Neural progenitor cell (in vitro differentiated cells): ENCODE data around the gene TOMM40L. TPM values are rescaled to one million over a fixed set of nuclear protein-coding genes. Genes with fewer than 3 reads are reported as not detected.

Source experiments
- DNase-seq: peaks from one replicate; pipeline ENCODE4 v3.0.0-alpha.2; 2016; ENCODE audit warnings: low spot score
- H2AFZ ChIP-seq: fragments of 200-600 bp; sonication (generic); replicated peaks from 2 replicates; pipeline ENCODE4 v1.6.1; 2016; ENCODE audit warnings: antibody characterized with exemption
- H3F3A ChIP-seq: fragments of 200-600 bp; sonication (generic); 2 replicates; pipeline ENCODE4 v1.6.1; 2016; ENCODE audit warnings: antibody characterized with exemption, low read depth
- H3K27ac ChIP-seq: fragments of 200-600 bp; sonication (generic); 2 replicates; pipeline ENCODE4 v1.5.1; 2016; ENCODE audit warnings: mild to moderate bottlenecking
- H3K27me3 ChIP-seq: fragments of 200-600 bp; sonication (generic); 2 replicates; pipeline ENCODE4 v1.6.1; 2016; ENCODE audit warnings: mild to moderate bottlenecking, moderate library complexity
- H3K36me3 ChIP-seq: fragments of 200-600 bp; sonication (generic); 2 replicates; pipeline ENCODE4 v1.5.1; 2016
- H3K4me1 ChIP-seq: fragments of 200-600 bp; sonication (generic); 2 replicates; pipeline ENCODE4 v1.6.1; 2016; ENCODE audit warnings: mixed run types
- H3K4me2 ChIP-seq: fragments of 200-600 bp; sonication (generic); 2 replicates; pipeline ENCODE4 v1.6.1; 2016
- H3K4me3 ChIP-seq: fragments of 200-600 bp; sonication (generic); 2 replicates; pipeline ENCODE4 v1.5.1; 2016
- H3K79me2 ChIP-seq: fragments of 200-600 bp; sonication (generic); 2 replicates; pipeline ENCODE4 v1.6.1; 2016; ENCODE audit warnings: low read depth
- H3K9ac ChIP-seq: fragments of 200-600 bp; sonication (generic); 2 replicates; pipeline ENCODE4 v1.6.1; 2016
- H3K9me3 ChIP-seq: fragments of 200-600 bp; sonication (generic); 2 replicates; pipeline ENCODE4 v1.5.1; 2016; ENCODE audit warnings: low read depth
- H4K20me1 ChIP-seq: fragments of 200-600 bp; sonication (generic); 2 replicates; pipeline ENCODE4 v1.6.1; 2016; ENCODE audit warnings: low read depth
- H3K27ac Mint-ChIP-seq: 3 replicates; pipeline ENCODE4 v1.8.0; 2021; ENCODE audit warnings: mixed read lengths
- H3K27me3 Mint-ChIP-seq: 2 replicates; pipeline ENCODE4 v1.8.0; 2022; ENCODE audit warnings: low read depth, mild to moderate bottlenecking, inconsistent platforms, moderate library complexity, mixed read lengths; ENCODE audit not compliant: insufficient read depth
- H3K36me3 Mint-ChIP-seq: 3 replicates; pipeline ENCODE4 v1.8.0; 2021; ENCODE audit warnings: mixed read lengths
- H3K4me1 Mint-ChIP-seq: 3 replicates; pipeline ENCODE4 v1.8.0; 2021; ENCODE audit warnings: mixed read lengths
- H3K4me3 Mint-ChIP-seq: 3 replicates; pipeline ENCODE4 v1.8.0; 2021; ENCODE audit warnings: mild to moderate bottlenecking, moderate library complexity, mixed read lengths
- H3K9me3 Mint-ChIP-seq: 3 replicates; pipeline ENCODE4 v1.8.0; 2020; ENCODE audit warnings: mixed read lengths
- EZH2 ChIP-seq: fragments of 200-600 bp; sonication (generic); IDR thresholded peaks from 2 replicates; pipeline ENCODE4 v1.6.1; 2017; ENCODE audit warnings: antibody characterized with exemption, mild to moderate bottlenecking, moderate library complexity
- EZH2phosphoT487 ChIP-seq: fragments of 200-600 bp; sonication (generic); IDR thresholded peaks from 2 replicates; pipeline ENCODE4 v1.6.1; 2017; ENCODE audit warnings: antibody characterized with exemption
- total RNA-seq: library from RNA; depleted of rRNA; stranded (reverse); fragments of >200 nt; gene quantifications from 2 replicates; pipeline ENCODE4 v1.2.3, GENCODE V29; 2015; ENCODE audit warnings: low replicate concordance
- TF ChIP-seq, protein P1 (sequence below): fragments of 200-600 bp; sonication (generic); IDR thresholded peaks from 2 replicates; pipeline ENCODE4 v1.5.1; 2017; ENCODE audit warnings: antibody characterized with exemption, mild to moderate bottlenecking

TOMM40L gene
- total RNA-seq, 1 donor from 2014 or later = 7.2 TPM

GRCh38 chr1:161185282-161185682, 40.6 kb upstream of the TOMM40L start:
- no peaks in the 10 kb centered on the region for H3K4me1 ChIP-seq
- H2AFZ ChIP-seq = no peak overlapping the region
- no peaks in the 10 kb centered on the region for H3K9me3 ChIP-seq
- Mint-ChIP-seq H3K36me3 (no peaks in the 10 kb centered on the region), H3K27ac (no peak overlapping the region), H3K4me3 (no peak overlapping the region), H3K27me3 (peaks cover 16% of the 10 kb centered on the region), H3K9me3 (no peaks in the 10 kb centered on the region), H3K4me1 (no peaks in the 10 kb centered on the region)
- no peaks in the 10 kb centered on the region for H4K20me1 ChIP-seq
- H3K79me2 ChIP-seq = no peaks in the 10 kb centered on the region
- H3K27ac ChIP-seq = no peak overlapping the region
- no peak overlapping the region for H3K9ac ChIP-seq
- TF ChIP-seq, protein P1, sequence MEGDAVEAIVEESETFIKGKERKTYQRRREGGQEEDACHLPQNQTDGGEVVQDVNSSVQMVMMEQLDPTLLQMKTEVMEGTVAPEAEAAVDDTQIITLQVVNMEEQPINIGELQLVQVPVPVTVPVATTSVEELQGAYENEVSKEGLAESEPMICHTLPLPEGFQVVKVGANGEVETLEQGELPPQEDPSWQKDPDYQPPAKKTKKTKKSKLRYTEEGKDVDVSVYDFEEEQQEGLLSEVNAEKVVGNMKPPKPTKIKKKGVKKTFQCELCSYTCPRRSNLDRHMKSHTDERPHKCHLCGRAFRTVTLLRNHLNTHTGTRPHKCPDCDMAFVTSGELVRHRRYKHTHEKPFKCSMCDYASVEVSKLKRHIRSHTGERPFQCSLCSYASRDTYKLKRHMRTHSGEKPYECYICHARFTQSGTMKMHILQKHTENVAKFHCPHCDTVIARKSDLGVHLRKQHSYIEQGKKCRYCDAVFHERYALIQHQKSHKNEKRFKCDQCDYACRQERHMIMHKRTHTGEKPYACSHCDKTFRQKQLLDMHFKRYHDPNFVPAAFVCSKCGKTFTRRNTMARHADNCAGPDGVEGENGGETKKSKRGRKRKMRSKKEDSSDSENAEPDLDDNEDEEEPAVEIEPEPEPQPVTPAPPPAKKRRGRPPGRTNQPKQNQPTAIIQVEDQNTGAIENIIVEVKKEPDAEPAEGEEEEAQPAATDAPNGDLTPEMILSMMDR = no peak
- TF ChIP-seq EZH2phosphoT487 (no peak), EZH2 (no peak)
- no peaks in the 10 kb centered on the region for H3F3A ChIP-seq
- H3K4me3 ChIP-seq = no peak overlapping the region
- H3K4me2 ChIP-seq = no peak overlapping the region
- no peaks in the 10 kb centered on the region for H3K36me3 ChIP-seq
- no peaks in the 10 kb centered on the region for H3K27me3 ChIP-seq
- no peak for DNase-seq

GRCh38 chr1:161185732-161186311, 40.0 kb upstream of the TOMM40L start:
- Mint-ChIP-seq H3K27me3 (peaks cover 14% of the 10 kb centered on the region), H3K4me3 (no peak overlapping the region), H3K27ac (no peak overlapping the region), H3K36me3 (no peaks in the 10 kb centered on the region), H3K4me1 (peaks cover 3% of the 10 kb centered on the region), H3K9me3 (no peaks in the 10 kb centered on the region)
- H4K20me1 ChIP-seq = no peaks in the 10 kb centered on the region
- no peaks in the 10 kb centered on the region for H3K79me2 ChIP-seq
- H3K27ac ChIP-seq = no peak overlapping the region
- no peaks in the 10 kb centered on the region for H3F3A ChIP-seq
- H3K9me3 ChIP-seq = no peaks in the 10 kb centered on the region
- no peak overlapping the region for H2AFZ ChIP-seq
- no peak for DNase-seq
- no peak overlapping the region for H3K4me3 ChIP-seq
- no peak overlapping the region for H3K4me2 ChIP-seq
- H3K36me3 ChIP-seq = no peaks in the 10 kb centered on the region
- H3K27me3 ChIP-seq = no peaks in the 10 kb centered on the region
- TF ChIP-seq, protein P1 = no peak
- TF ChIP-seq EZH2 (no peak), EZH2phosphoT487 (no peak)
- H3K4me1 ChIP-seq = no peaks in the 10 kb centered on the region
- no peak overlapping the region for H3K9ac ChIP-seq

GRCh38 chr1:161187311-161187710, 38.5 kb upstream of the TOMM40L start:
- Histone ChIP-seq H3K27ac (no peak overlapping the region), H3K4me1 (no peaks in the 10 kb centered on the region), H4K20me1 (no peaks in the 10 kb centered on the region), H3K4me2 (no peak overlapping the region), H3K9me3 (no peaks in the 10 kb centered on the region), H3K79me2 (no peaks in the 10 kb centered on the region), H2AFZ (no peak overlapping the region), H3F3A (no peaks in the 10 kb centered on the region), H3K4me3 (no peak overlapping the region), H3K27me3 (no peaks in the 10 kb centered on the region), H3K9ac (no peak overlapping the region), H3K36me3 (no peaks in the 10 kb centered on the region)
- no peak overlapping the region for H3K4me3 Mint-ChIP-seq
- peaks cover 7% of the 10 kb centered on the region for H3K4me1 Mint-ChIP-seq
- H3K9me3 Mint-ChIP-seq = no peaks in the 10 kb centered on the region
- peaks cover 19% of the 10 kb centered on the region for H3K27me3 Mint-ChIP-seq
- DNase-seq = no peak
- H3K36me3 Mint-ChIP-seq = no peaks in the 10 kb centered on the region
- TF ChIP-seq, protein P1 = no peak
- TF ChIP-seq EZH2 (no peak), EZH2phosphoT487 (no peak)
- H3K27ac Mint-ChIP-seq = no peak overlapping the region
